ENCODE data around the gene RBM47.

- TF ChIP-seq GATA3 (IDR thresholded peaks at IDR 0.05; ENCODE audit: low read depth, low read length) = no peak
- TF ChIP-seq GATA2 (IDR thresholded peaks at IDR 0.05; ENCODE audit: low read depth, low read length) = no peak
Observed at GRCh38 chr4:40454816-40455215, 174.8 kb downstream of the RBM47 start.

Measured in SH-SY5Y (cell line).